Keratinocyte (primary cell): ENCODE results near the gene FURIN.

Source experiments
- CTCF ChIP-seq, 3 experiments: IDR thresholded peaks in 1 of 3; conservative IDR thresholded peaks in 1 of 3; optimal IDR thresholded peaks in 1 of 3; 2 replicates in 2 of 3; 3 replicates in 1 of 3; pipeline versions ENCODE3 to v1.5.1; 2011; ENCODE audit warnings: low read length in 3 of 3, mild to moderate bottlenecking in 3 of 3, moderate library complexity in 2 of 3, control low read depth in 1 of 3, inconsistent platforms in 1 of 3; ENCODE audit not compliant: insufficient read depth in 2 of 3; ENCODE audit errors: extremely low read depth in 1 of 3
- EZH2 ChIP-seq: IDR thresholded peaks from one replicate; pipeline ENCODE4 v1.6.1; 2012; ENCODE audit warnings: inconsistent platforms, mild to moderate bottlenecking, low read length, moderate library complexity

GRCh38 chr15:90915216-90915807, 46.9 kb downstream of the FURIN start:
- TF ChIP-seq CTCF (optimal IDR thresholded peaks at IDR 0.05 in 1 of 3, IDR thresholded peaks at IDR 0.05 in 1 of 3, conservative IDR thresholded peaks at IDR 0.05 in 1 of 3; ENCODE audit: extremely low read depth in 1 of 3, insufficient read depth in 2 of 3, low read length in 3 of 3), result no peak
- no peak for TF ChIP-seq EZH2
